T-cell (primary cell): ENCODE measurements around the gene EOGT. TPM values are rescaled to one million over a fixed set of nuclear protein-coding genes. Genes with fewer than 3 reads are reported as not detected.
A peak's percentile ranks its signal among the peaks of the same experiment; 100 is the strongest.

ENCODE experiments used
- ATAC-seq, 4 experiments: fragments of 200-7000 bp in 3 of 4; fragments of 150-1000 bp in 1 of 4; cut with Tn5 transposase; replicated peaks in 1 of 4; 1 replicate in 3 of 4; 2 replicates in 1 of 4; pipeline ENCODE4 v1.10.0; 2021; ENCODE audit warnings: moderate library complexity in 3 of 4, mild to moderate bottlenecking in 2 of 4, moderate number of reproducible peaks in 1 of 4
- CTCF ChIA-PET, 2 donors: fragments of 300-600 bp; sonication (Branson Sonifier 250); formaldehyde crosslinking; loops; one replicate each; lab custom pipeline; 2022; ENCODE audit warnings: antibody characterized with exemption in 2 of 2; lab: Charles Lee
- POLR2A ChIA-PET, 2 donors: fragments of 300-600 bp; sonication (Branson Sonifier 250); formaldehyde crosslinking; loops; one replicate each; lab custom pipeline; 2022; ENCODE audit warnings: antibody characterized with exemption in 2 of 2; lab: Charles Lee
- DNase-seq, 35 experiments: peaks; one replicate each; pipeline versions ENCODE4 v3.0.0 to v3.0.0-alpha.2; 2013 to 2023
- H3K27ac ChIP-seq: one replicate; pipeline ENCODE4 v1.5.1; 2013; ENCODE audit warnings: low read length
- H3K27me3 ChIP-seq, 2 experiments: replicated peaks in 1 of 2; 1 replicate in 1 of 2; 2 replicates in 1 of 2; pipeline versions ENCODE4 v1.6.1 to v1.7.0; 2013; ENCODE audit warnings: low read length in 1 of 2, mixed read lengths in 1 of 2; ENCODE audit not compliant: control insufficient read depth in 2 of 2, insufficient read depth in 2 of 2; ENCODE audit errors: extremely low read depth in 1 of 2
- H3K36me3 ChIP-seq, 2 donors: 1 replicate in 1 of 2; 2 replicates in 1 of 2; pipeline versions ENCODE4 v1.6.1 to v1.7.0; 2013; ENCODE audit warnings: low read length in 1 of 2; ENCODE audit not compliant: control insufficient read depth in 2 of 2, insufficient read depth in 1 of 2; ENCODE audit errors: extremely low read depth in 1 of 2
- H3K4me1 ChIP-seq, 2 experiments: 1 replicate in 1 of 2; 2 replicates in 1 of 2; pipeline versions ENCODE4 v1.6.1 to v1.7.0; 2013; ENCODE audit warnings: low read length in 2 of 2, mixed read lengths in 1 of 2; ENCODE audit not compliant: insufficient read depth in 2 of 2, control insufficient read depth in 1 of 2; ENCODE audit errors: extremely low read depth in 1 of 2
- H3K4me3 ChIP-seq, 2 donors: 1 replicate in 1 of 2; 2 replicates in 1 of 2; pipeline versions ENCODE4 v1.5.1 to v1.7.0; 2013; ENCODE audit warnings: mild to moderate bottlenecking in 2 of 2, low read length in 1 of 2, moderate library complexity in 1 of 2; ENCODE audit not compliant: control insufficient read depth in 1 of 2; ENCODE audit errors: extremely low read depth in 1 of 2
- H3K9me3 ChIP-seq: 2 replicates; pipeline ENCODE4 v1.7.0; 2013
- H3K27ac Mint-ChIP-seq, 2 donors: one replicate each; pipeline ENCODE4 v1.8.0; 2020 to 2021; ENCODE audit warnings: mild to moderate bottlenecking in 2 of 2, mixed read lengths in 2 of 2
- H3K27me3 Mint-ChIP-seq, 2 donors: one replicate each; pipeline ENCODE4 v1.8.0; 2021 to 2022; ENCODE audit warnings: mixed read lengths in 2 of 2
- H3K36me3 Mint-ChIP-seq: one replicate; pipeline ENCODE4 v1.8.0; 2021; ENCODE audit warnings: mixed read lengths
- H3K4me1 Mint-ChIP-seq, 3 donors: one replicate each; pipeline ENCODE4 v1.8.0; 2020 to 2022; ENCODE audit warnings: mixed read lengths in 3 of 3, mild to moderate bottlenecking in 1 of 3
- H3K4me3 Mint-ChIP-seq, 3 donors: one replicate each; pipeline ENCODE4 v1.8.0; 2020 to 2022; ENCODE audit warnings: mild to moderate bottlenecking in 3 of 3, mixed read lengths in 3 of 3, moderate library complexity in 3 of 3
- H3K9me3 Mint-ChIP-seq, 3 donors: one replicate each; pipeline ENCODE4 v1.8.0; 2020 to 2022; ENCODE audit warnings: mixed read lengths in 3 of 3
- WGBS: methylation state at CpG from one replicate; pipeline ENCODE4 v1.1.5; 2013; ENCODE audit warnings: missing lambda C conversion rate; ENCODE audit not compliant: insufficient coverage; 5-methylcytosine and 5-hydroxymethylcytosine counted together
- total RNA-seq, 35 experiments: library from RNA in 6 of 35; stranded (reverse) in 6 of 35; fragments of 120-200 nt in 1 of 35; gene quantifications; one replicate each; pipeline versions ENCODE4 v1.2.1 to v1.2.4 and lab custom pipeline; 2013 to 2026

EOGT gene
- total RNA-seq, 5 donors from 2014 or later (not counting 1 experiment from before 2014, with no cell fraction given), result 14.0 to 18.2 (median 15.5) TPM

DNA sequence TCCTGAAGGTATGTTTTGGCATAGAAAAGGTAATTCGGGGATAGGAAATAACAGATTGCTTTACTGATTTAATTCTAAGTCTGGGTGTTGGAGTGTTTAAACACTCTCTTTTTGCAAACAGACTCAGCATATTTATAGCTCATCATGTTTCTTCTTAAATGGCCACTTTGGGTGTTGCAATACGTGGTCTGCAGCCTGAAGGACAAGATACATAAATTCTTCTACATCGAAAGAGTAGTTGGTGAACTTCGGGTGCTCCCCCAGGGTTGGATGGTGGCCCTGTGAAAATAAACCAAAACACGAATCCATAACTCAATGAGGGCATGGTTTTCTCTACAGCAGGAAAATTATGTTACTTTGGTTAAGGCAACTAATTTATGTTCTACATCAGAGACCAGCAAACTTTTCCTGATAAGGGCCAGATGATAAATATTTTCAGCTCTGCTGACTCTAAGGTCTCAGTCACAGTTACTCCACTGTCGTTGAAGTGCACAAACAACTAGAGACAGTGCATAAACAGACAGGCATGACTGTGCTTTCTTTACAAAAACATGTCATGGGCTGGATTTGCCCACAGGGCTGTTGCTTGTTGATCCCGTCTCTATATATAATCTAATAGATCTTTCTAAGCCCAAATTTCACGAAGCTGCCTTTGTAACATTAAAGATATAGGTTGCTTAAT lies 35.9 kb downstream of the EOGT start:
- Mint-ChIP-seq H3K4me3 (no peak overlapping the region), H3K27me3 (peaks cover 0 to 2% of the 10 kb centered on the region in 2 donors), H3K27ac (no peak overlapping the region), H3K9me3 (no peaks in the 10 kb centered on the region), H3K4me1 (no peaks in the 10 kb centered on the region), H3K36me3 (peaks cover 41% of the 10 kb centered on the region)
- ChIA-PET CTCF (interaction anchor here in 1 of 2 donors (0.9 kb wide), 1 partner anchor 330 kb away, joined by 3 read pairs; no protein-coding TSS in a partner anchor), POLR2A (interaction anchor here in 1 of 2 donors (0.5 kb wide), 1 partner anchor 1269 kb away, joined by 4 read pairs; no protein-coding TSS in a partner anchor)
- Histone ChIP-seq H3K9me3 (no peaks in the 10 kb centered on the region), H3K4me1 (no peaks in the 10 kb centered on the region), H3K27me3 (no peaks in the 10 kb centered on the region), H3K27ac (no peak overlapping the region), H3K36me3 (peaks cover 0 to 23% of the 10 kb centered on the region in 2 donors), H3K4me3 (no peak overlapping the region)
- 86% methylated on average over 1 of the region's 8 CpGs for WGBS
- ATAC-seq (no peak), DNase-seq (no peak)

DNA sequence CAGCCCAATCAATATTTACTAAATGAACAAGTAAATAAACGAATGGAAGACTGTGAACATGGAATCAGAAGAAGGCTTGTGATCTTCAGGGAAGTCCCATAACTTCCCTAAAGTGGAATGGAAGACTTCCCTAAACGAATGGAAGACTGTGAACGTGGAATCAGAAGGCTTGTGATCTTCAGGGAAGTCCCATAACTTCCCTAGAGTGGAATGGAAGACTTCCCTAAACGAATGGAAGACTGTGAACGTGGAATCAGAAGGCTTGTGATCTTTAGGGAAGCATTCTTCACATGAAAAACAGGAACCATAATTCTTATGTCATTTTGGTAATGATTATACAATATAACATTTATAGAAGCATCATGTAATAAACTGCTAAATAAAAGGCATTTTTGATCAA lies 38.8 kb downstream of the EOGT start:
- no peaks in the 10 kb centered on the region for H3K9me3 ChIP-seq
- no CpG with 5 or more reads among the region's 5 CpGs for WGBS
- no peaks in the 10 kb centered on the region for H3K4me1 ChIP-seq
- H3K27me3 ChIP-seq, result no peaks in the 10 kb centered on the region
- ChIA-PET POLR2A (no interaction called here), CTCF (no interaction called here)
- Mint-ChIP-seq H3K36me3 (peaks cover 25% of the 10 kb centered on the region), H3K27ac (no peak overlapping the region), H3K4me3 (no peak overlapping the region), H3K9me3 (no peaks in the 10 kb centered on the region), H3K4me1 (no peaks in the 10 kb centered on the region), H3K27me3 (peaks cover 2 to 3% of the 10 kb centered on the region in 2 donors)
- DNase-seq (no peak), ATAC-seq (no peak)
- no peak overlapping the region for H3K4me3 ChIP-seq
- H3K27ac ChIP-seq, result no peak overlapping the region
- peaks cover 0 to 4% of the 10 kb centered on the region in 2 donors for H3K36me3 ChIP-seq

GRCh38 chr3:68973639-68974038 lies 39.8 kb downstream of the EOGT start:
- WGBS, result 78% methylated on average over 7 of the region's 7 CpGs

DNA sequence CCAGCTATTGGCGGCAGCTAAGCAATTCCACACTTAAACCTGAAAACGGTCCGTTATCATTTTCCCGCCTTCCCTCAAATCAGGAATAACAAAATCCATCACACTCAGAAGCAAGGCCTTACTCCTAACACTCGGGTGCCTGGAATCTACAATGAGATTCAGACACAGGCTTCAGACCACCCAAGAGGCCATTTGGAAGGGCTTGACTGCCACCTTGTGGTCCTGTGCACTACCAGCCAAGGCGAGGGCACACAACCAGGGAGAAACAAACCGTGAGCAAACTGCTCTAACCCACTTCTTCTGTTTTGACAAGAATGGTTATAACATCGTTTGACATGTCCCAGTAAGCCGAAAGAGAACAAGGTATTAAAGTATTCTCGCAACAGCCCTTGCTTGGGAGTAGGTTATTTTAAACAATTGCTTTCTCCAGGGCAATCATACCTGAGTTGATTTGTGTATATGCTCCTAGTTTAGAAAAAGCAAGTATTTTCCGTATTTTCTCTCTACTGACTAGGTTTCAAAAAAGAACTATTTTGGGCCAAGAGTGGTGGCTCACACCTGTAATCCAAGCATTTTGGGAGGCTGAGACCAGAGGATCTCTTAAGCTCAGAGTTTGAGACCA lies 41.0 kb downstream of the EOGT start:
- H3K4me3 Mint-ChIP-seq, result no peak overlapping the region

More at GRCh38 chr3:68973639-68974038, 39.8 kb downstream of the EOGT start:
- ChIA-PET POLR2A (no interaction called here), CTCF (no interaction called here)
- Mint-ChIP-seq H3K36me3 (peaks cover 15% of the 10 kb centered on the region), H3K4me3 (no peak overlapping the region), H3K27me3 (peaks cover 2 to 6% of the 10 kb centered on the region in 2 donors), H3K4me1 (no peaks in the 10 kb centered on the region), H3K27ac (no peak overlapping the region), H3K9me3 (no peaks in the 10 kb centered on the region)
- Histone ChIP-seq H3K4me3 (no peak overlapping the region), H3K4me1 (no peaks in the 10 kb centered on the region), H3K27me3 (no peaks in the 10 kb centered on the region), H3K9me3 (no peaks in the 10 kb centered on the region), H3K36me3 (peaks cover 0 to 4% of the 10 kb centered on the region in 2 donors), H3K27ac (no peak overlapping the region)
- DNase-seq (peak in 1 of 35 experiments; percentile 1), ATAC-seq (no peak)

DNA sequence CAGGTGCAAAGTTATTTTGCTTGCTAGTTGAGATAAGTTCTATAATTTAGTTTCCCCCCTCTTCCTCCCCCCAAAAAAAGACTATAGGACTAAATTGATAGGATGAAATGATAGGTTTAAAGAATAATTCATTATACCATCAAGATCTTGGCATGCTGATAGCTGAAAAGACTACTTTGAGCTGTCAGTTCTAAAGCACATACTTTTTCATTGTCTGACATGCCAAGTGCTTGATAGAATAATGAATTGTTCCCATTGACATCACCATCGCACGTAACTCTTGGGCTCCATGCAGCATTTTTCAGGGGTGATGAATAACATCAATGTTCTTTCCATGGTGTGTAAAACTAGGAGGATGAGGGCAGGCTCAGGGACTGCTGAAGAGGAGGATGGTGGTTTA lies 48.8 kb downstream of the EOGT start:
- Mint-ChIP-seq H3K4me1 (no peaks in the 10 kb centered on the region), H3K36me3 (no peaks in the 10 kb centered on the region), H3K27me3 (peaks cover 16 to 31% of the 10 kb centered on the region in 2 donors), H3K9me3 (no peaks in the 10 kb centered on the region), H3K27ac (no peak overlapping the region), H3K4me3 (no peak overlapping the region)
- H3K27ac ChIP-seq, result no peak overlapping the region
- H3K36me3 ChIP-seq, result no peaks in the 10 kb centered on the region
- DNase-seq, result no peak
- no peak for ATAC-seq
- peaks cover 0 to 5% of the 10 kb centered on the region in 2 experiments for H3K27me3 ChIP-seq
- ChIA-PET POLR2A (interaction anchor here in 1 of 2 donors (0.6 kb wide), 1 partner anchor 10 kb away, joined by 3 read pairs; no protein-coding TSS in a partner anchor), CTCF (interaction anchor here in 1 of 2 donors (0.6 kb wide), 1 partner anchor 23 kb away, joined by 4 read pairs; no protein-coding TSS in a partner anchor)
- WGBS, result 94% methylated on average over 2 of the region's 2 CpGs
- H3K4me3 ChIP-seq, result no peak overlapping the region
- H3K9me3 ChIP-seq, result no peaks in the 10 kb centered on the region
- no peaks in the 10 kb centered on the region for H3K4me1 ChIP-seq

More for the DNA sequence above, 41.0 kb downstream of the EOGT start:
- H3K4me1 Mint-ChIP-seq, result no peaks in the 10 kb centered on the region
- ChIA-PET CTCF (no interaction called here), POLR2A (no interaction called here)
- H3K27ac Mint-ChIP-seq, result no peak overlapping the region
- DNase-seq, result peak in 23 of 35 experiments; percentile 1 to 42 (median 11)
- 54% methylated on average over 7 of the region's 11 CpGs for WGBS
- no peaks in the 10 kb centered on the region for H3K9me3 ChIP-seq
- H3K4me3 ChIP-seq, result no peak overlapping the region
- H3K27ac ChIP-seq, result no peak overlapping the region
- H3K36me3 ChIP-seq, result no peaks in the 10 kb centered on the region
- no peaks in the 10 kb centered on the region for H3K9me3 Mint-ChIP-seq
- no peak for ATAC-seq
- H3K4me1 ChIP-seq, result no peaks in the 10 kb centered on the region
- peaks cover 6% of the 10 kb centered on the region for H3K36me3 Mint-ChIP-seq
- H3K27me3 Mint-ChIP-seq, result peaks cover 2 to 7% of the 10 kb centered on the region in 2 donors
- no peaks in the 10 kb centered on the region for H3K27me3 ChIP-seq

DNA sequence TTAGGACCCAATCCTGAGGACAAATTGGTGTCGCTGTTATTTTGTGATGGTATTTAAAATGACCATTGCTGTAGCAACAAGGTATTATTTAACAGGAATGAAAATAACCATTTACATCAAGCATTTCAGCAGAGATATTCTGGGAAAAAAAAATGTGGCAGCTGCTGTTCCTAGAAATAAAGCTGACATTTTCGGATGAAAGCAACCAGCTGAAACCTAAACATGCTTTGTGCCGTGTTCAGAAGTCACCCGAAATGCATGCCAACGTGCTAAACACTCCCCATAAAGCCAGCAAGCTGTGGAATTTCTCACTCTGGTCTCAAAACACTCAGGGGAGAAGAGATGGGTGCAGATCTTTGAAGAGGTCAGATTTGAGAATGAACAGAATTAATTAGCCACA lies 49.6 kb downstream of the EOGT start:
- H3K27ac Mint-ChIP-seq, result no peak overlapping the region
- no peaks in the 10 kb centered on the region for H3K4me1 Mint-ChIP-seq
- H3K9me3 Mint-ChIP-seq, result no peaks in the 10 kb centered on the region
- peaks cover 23 to 34% of the 10 kb centered on the region in 2 donors for H3K27me3 Mint-ChIP-seq
- WGBS, result 20% methylated on average over 1 of the region's 5 CpGs
- H3K9me3 ChIP-seq, result no peaks in the 10 kb centered on the region
- ATAC-seq (no peak), DNase-seq (no peak)
- H3K27me3 ChIP-seq, result peaks cover 0 to 5% of the 10 kb centered on the region in 2 experiments
- no peak overlapping the region for H3K27ac ChIP-seq
- H3K4me3 ChIP-seq, result no peak overlapping the region
- H3K36me3 ChIP-seq, result no peaks in the 10 kb centered on the region
- POLR2A ChIA-PET, result no interaction called here
- H3K36me3 Mint-ChIP-seq, result no peaks in the 10 kb centered on the region
- CTCF ChIA-PET, result no interaction called here
- no peaks in the 10 kb centered on the region for H3K4me1 ChIP-seq
- no peak overlapping the region for H3K4me3 Mint-ChIP-seq
